ENCODE measurements around the gene C22orf23.

The C22orf23 gene

GRCh38 chr22:37926771-37927636 lies 26.4 kb downstream of the C22orf23 start:
- DNase-seq (ENCODE audit: low read depth in 3 of 3, low spot score in 1 of 3), result no peak

- no peak for DNase-seq (ENCODE audit: low read depth in 3 of 3, low spot score in 1 of 3)
Observed at GRCh38 chr22:37926358-37926757, 27.0 kb downstream of the C22orf23 start.

- no peak for DNase-seq (ENCODE audit: low read depth in 3 of 3, low spot score in 1 of 3)
Observed at GRCh38 chr22:37925767-37926166, 27.6 kb downstream of the C22orf23 start.

GRCh38 chr22:37925330-37925729 lies 28.1 kb downstream of the C22orf23 start:
- DNase-seq (ENCODE audit: low read depth in 3 of 3, low spot score in 1 of 3), result no peak

- no peak for DNase-seq (ENCODE audit: low read depth in 3 of 3, low spot score in 1 of 3)
Observed at GRCh38 chr22:37924386-37925065, 28.9 kb downstream of the C22orf23 start.

- DNase-seq (ENCODE audit: low read depth in 3 of 3, low spot score in 1 of 3), result no peak
Observed at GRCh38 chr22:37923927-37924326, 29.5 kb downstream of the C22orf23 start.

GRCh38 chr22:37922191-37922590 lies 31.2 kb downstream of the C22orf23 start:
- DNase-seq (ENCODE audit: low read depth in 3 of 3, low spot score in 1 of 3), result no peak

- DNase-seq (ENCODE audit: low read depth in 3 of 3, low spot score in 1 of 3), result no peak
Observed at GRCh38 chr22:37920126-37920525, 33.3 kb downstream of the C22orf23 start.

- no peak for DNase-seq (ENCODE audit: low read depth in 3 of 3, low spot score in 1 of 3)
Observed at GRCh38 chr22:37918580-37919270, 34.7 kb downstream of the C22orf23 start.

- no peak for DNase-seq (ENCODE audit: low read depth in 3 of 3, low spot score in 1 of 3)
Observed at GRCh38 chr22:37917874-37918548, 35.4 kb downstream of the C22orf23 start.

- no peak for DNase-seq (ENCODE audit: low read depth in 3 of 3, low spot score in 1 of 3)
Observed at GRCh38 chr22:37916311-37916710, 37.1 kb downstream of the C22orf23 start.

- DNase-seq (ENCODE audit: low read depth in 3 of 3, low spot score in 1 of 3), result no peak
Observed at GRCh38 chr22:37913233-37913721, 40.1 kb downstream of the C22orf23 start.

- DNase-seq (ENCODE audit: low read depth in 3 of 3, low spot score in 1 of 3), result no peak
Observed at GRCh38 chr22:37912171-37912570, 41.2 kb downstream of the C22orf23 start.

- DNase-seq (ENCODE audit: low read depth in 3 of 3, low spot score in 1 of 3), result no peak
Observed at GRCh38 chr22:37911697-37912096, 41.7 kb downstream of the C22orf23 start.

GRCh38 chr22:37910890-37911672 lies 42.3 kb downstream of the C22orf23 start:
- DNase-seq (ENCODE audit: low read depth in 3 of 3, low spot score in 1 of 3), result no peak

GRCh38 chr22:37909766-37910165 lies 43.6 kb downstream of the C22orf23 start:
- DNase-seq (ENCODE audit: low read depth in 3 of 3, low spot score in 1 of 3), result no peak

GRCh38 chr22:37907036-37907954 lies 46.1 kb downstream of the C22orf23 start:
- no peak for DNase-seq (ENCODE audit: low read depth in 3 of 3, low spot score in 1 of 3)

- DNase-seq (ENCODE audit: low read depth in 3 of 3, low spot score in 1 of 3), result peak in 1 of 3 donors; percentile 7
Observed at GRCh38 chr22:37906364-37907008, 46.9 kb downstream of the C22orf23 start.

Measured in stimulated activated CD4-positive, alpha-beta T cell treated with anti-CD3 and anti-CD28 coated beads, TNF-alpha, amount 100 ng/mL, for 1 hour (primary cell).